Suppressor macrophage (primary cell): ENCODE data around the gene OR1J1.

ENCODE experiments used
- DNase-seq, 4 experiments: peaks; one replicate each; pipeline ENCODE4 v3.0.0-alpha.2; 2020 to 2022

The OR1J1 gene

DNA sequence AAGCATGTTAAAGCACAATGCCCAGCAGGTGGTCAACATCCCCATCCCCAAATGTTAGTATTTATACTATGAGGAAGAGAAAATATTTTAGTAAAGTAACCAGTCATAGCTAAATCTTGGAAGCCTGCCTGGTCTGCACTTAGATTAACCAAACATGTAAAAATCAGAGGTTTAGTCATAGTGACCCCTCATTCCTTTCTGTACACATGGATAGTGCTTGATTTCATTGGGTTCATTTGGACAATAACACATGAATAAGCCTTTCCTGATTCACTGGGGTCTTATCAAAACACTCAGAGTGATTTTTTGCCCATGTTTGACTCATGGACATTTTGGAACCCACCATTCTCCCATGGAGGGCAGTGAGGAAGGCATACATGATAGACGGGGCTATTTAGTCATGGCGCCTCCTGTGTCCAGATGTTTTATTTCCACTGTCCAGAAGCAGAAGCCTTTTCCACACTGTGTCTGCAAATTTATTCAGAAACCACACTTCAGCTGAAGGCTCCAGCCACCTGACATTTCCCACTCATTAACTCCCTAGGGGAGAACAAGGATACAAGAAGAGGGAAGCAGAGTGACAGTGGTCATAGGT lies 32.5 kb downstream of the OR1J1 start:
- no peak for DNase-seq

DNA sequence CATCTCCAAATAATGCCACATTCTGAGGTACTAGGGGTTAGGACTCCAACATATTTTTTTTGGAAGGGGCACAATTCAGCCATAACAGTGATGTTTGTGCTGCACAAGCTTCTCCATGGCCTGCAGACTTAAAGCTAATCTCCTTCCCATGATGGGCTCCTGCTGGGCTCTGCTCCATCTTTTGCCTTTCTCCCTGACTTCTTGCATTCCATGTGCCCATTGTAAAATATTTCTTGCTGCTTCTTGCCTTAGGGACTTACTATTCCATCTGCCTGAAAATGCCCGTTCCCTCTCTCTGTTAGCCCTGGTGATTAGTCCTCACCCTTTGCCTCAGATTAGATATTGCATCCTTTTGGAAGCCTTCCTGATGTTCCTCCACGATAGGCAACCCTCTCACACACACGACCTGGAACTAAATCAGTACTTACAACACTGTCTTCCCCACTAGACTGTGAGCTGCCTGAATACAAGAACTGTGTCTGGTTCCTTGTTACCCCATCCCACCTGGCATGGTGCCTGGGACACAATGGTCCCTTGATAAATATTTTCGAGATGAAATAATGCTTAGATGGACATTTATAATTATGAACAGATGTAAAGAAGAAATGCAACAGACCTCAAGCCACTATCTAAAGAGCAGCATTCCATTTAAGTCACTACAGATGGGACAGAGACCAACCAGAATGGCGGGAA lies 33.5 kb downstream of the OR1J1 start:
- no peak for DNase-seq

DNA sequence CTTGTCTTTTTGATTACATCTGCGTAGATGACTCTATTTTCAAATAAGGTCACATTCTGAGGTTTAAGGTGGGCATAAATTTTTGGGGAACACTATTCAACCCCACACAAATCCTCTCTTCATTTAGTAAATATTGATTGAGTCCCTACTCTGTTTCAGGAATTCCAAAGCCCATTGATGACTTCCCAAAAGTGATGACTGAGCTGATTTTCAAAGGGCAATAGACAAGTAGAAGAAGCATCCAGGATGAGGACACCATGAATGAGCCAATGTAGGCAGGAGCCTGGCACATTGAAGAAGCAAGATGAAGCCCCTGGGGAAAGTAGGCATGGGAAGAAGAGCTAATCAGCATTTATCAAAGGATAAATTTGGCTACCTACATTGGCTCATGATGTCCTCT lies 35.2 kb downstream of the OR1J1 start:
- no peak for DNase-seq
